Liver (tissue), 9 donors: Measurements from ENCODE around the gene NR4A3. TPM values are rescaled to one million over a fixed set of nuclear protein-coding genes. Genes with fewer than 3 reads are reported as not detected.

Source experiments
- DNase-seq: peaks from one replicate; pipeline ENCODE4 v3.0.0-alpha.2; 2017; ENCODE audit warnings: low spot score
- H3K27ac ChIP-seq, 2 donors: one replicate each; pipeline ENCODE4 v1.7.0; 2013; ENCODE audit warnings: inconsistent platforms in 2 of 2, low read length in 2 of 2, control low read depth in 1 of 2, low read depth in 1 of 2, mild to moderate bottlenecking in 1 of 2
- H3K27me3 ChIP-seq, 4 donors: one replicate each; pipeline versions ENCODE4 v1.6.1 to v1.7.0; 2013; ENCODE audit warnings: low read length in 3 of 4, inconsistent platforms in 1 of 4, mild to moderate bottlenecking in 1 of 4, moderate library complexity in 1 of 4; ENCODE audit not compliant: control insufficient read depth in 4 of 4, insufficient read depth in 4 of 4
- H3K36me3 ChIP-seq, 4 donors: one replicate each; pipeline versions ENCODE4 v1.6.1 to v1.7.0; 2013; ENCODE audit warnings: low read length in 3 of 4, mild to moderate bottlenecking in 3 of 4, low read depth in 1 of 4, moderate library complexity in 1 of 4; ENCODE audit not compliant: control insufficient read depth in 4 of 4, insufficient read depth in 3 of 4
- H3K4me1 ChIP-seq, 4 donors: one replicate each; pipeline versions ENCODE4 v1.6.1 to v1.7.0; 2013; ENCODE audit warnings: low read length in 3 of 4, mild to moderate bottlenecking in 3 of 4, moderate library complexity in 1 of 4; ENCODE audit not compliant: control insufficient read depth in 4 of 4, insufficient read depth in 4 of 4
- H3K4me3 ChIP-seq, 3 donors: one replicate each; pipeline versions ENCODE4 v1.6.1 to v1.7.0; 2013; ENCODE audit warnings: low read length in 3 of 3, control low read depth in 1 of 3, low read depth in 1 of 3, mild to moderate bottlenecking in 1 of 3
- H3K9ac ChIP-seq, 2 donors: one replicate each; pipeline ENCODE4 v1.7.0; 2013; ENCODE audit warnings: low read length in 2 of 2, mild to moderate bottlenecking in 2 of 2, moderate library complexity in 2 of 2, control low read depth in 1 of 2, low read depth in 1 of 2
- H3K9me3 ChIP-seq, 4 donors: one replicate each; pipeline versions ENCODE4 v1.6.1 to v1.7.0; 2013; ENCODE audit warnings: low read length in 3 of 4; ENCODE audit not compliant: control insufficient read depth in 4 of 4
- ATF3 ChIP-seq: IDR thresholded peaks from 2 replicates; pipeline ENCODE4 v1.6.1; 2016; ENCODE audit warnings: antibody characterized with exemption
- EGR1 ChIP-seq, 2 donors: IDR thresholded peaks; 2 replicates each; pipeline ENCODE4 v1.6.1; 2016 to 2018; ENCODE audit warnings: antibody characterized with exemption in 2 of 2, low read depth in 2 of 2
- FOXA1 ChIP-seq: IDR thresholded peaks from 2 replicates; pipeline ENCODE4 v1.6.1; 2016; ENCODE audit warnings: antibody characterized with exemption
- GABPA ChIP-seq, 2 donors: IDR thresholded peaks in 1 of 2; conservative IDR thresholded peaks in 1 of 2; 2 replicates each; pipeline ENCODE4 v1.6.1; 2016; ENCODE audit warnings: antibody characterized with exemption in 2 of 2, mild to moderate bottlenecking in 1 of 2, moderate library complexity in 1 of 2
- HNF4A ChIP-seq, 2 donors: conservative IDR thresholded peaks; 2 replicates each; pipeline ENCODE4 v1.6.1; 2016; ENCODE audit warnings: antibody characterized with exemption in 2 of 2, mild to moderate bottlenecking in 2 of 2
- HNF4G ChIP-seq: IDR thresholded peaks from 2 replicates; pipeline ENCODE4 v1.6.1; 2016; ENCODE audit warnings: antibody characterized with exemption
- JUND ChIP-seq, 2 donors: IDR thresholded peaks; 2 replicates each; pipeline ENCODE4 v1.6.1; 2016; ENCODE audit warnings: antibody characterized with exemption in 2 of 2
- MAX ChIP-seq: IDR thresholded peaks from 2 replicates; pipeline ENCODE4 v1.6.1; 2016; ENCODE audit warnings: antibody characterized with exemption
- NR2F2 ChIP-seq: IDR thresholded peaks from 2 replicates; pipeline ENCODE4 v1.6.1; 2016; ENCODE audit warnings: antibody characterized with exemption
- RAD21 ChIP-seq, 2 donors: IDR thresholded peaks; 2 replicates each; pipeline ENCODE4 v1.6.1; 2016; ENCODE audit warnings: antibody characterized with exemption in 2 of 2, mild to moderate bottlenecking in 2 of 2
- RXRA ChIP-seq, 2 donors: IDR thresholded peaks; 2 replicates each; pipeline ENCODE4 v1.6.1; 2017 to 2018; ENCODE audit warnings: antibody characterized with exemption in 2 of 2, mild to moderate bottlenecking in 1 of 2
- SP1 ChIP-seq: IDR thresholded peaks from 2 replicates; pipeline ENCODE4 v1.6.1; 2018; ENCODE audit warnings: antibody characterized with exemption, mild to moderate bottlenecking
- YY1 ChIP-seq: IDR thresholded peaks from 2 replicates; pipeline ENCODE4 v1.6.1; 2016; ENCODE audit warnings: antibody characterized with exemption, mild to moderate bottlenecking
- ZBTB33 ChIP-seq: IDR thresholded peaks from 2 replicates; pipeline ENCODE4 v1.6.1; 2016; ENCODE audit warnings: antibody characterized with exemption
- WGBS: extraction: QIAGEN DNeasy Blood & Tissue Kit; methylation state at CpG from one replicate; pipeline ENCODE4 v1.1.7; 2013; 5-methylcytosine and 5-hydroxymethylcytosine counted together
- polyA plus RNA-seq, 2 donors: library from polyadenylated mRNA; stranded (reverse) in 1 of 2; unstranded in 1 of 2; fragments of 200-250 nt in 1 of 2; fragments of >200 nt in 1 of 2; fragmentation: Nextera tagmentation in 1 of 2; extraction: Ambion mirVana in 1 of 2; gene quantifications; one replicate each; pipeline versions ENCODE4 v1.2.1 to v1.2.3, GENCODE V29; 2013 to 2015
- total RNA-seq, 2 donors: library from RNA; depleted of rRNA; stranded (reverse); fragments of >200 nt; gene quantifications; one replicate each; pipeline ENCODE4 v1.2.3, GENCODE V29; 2014
- TF ChIP-seq, protein P1 (sequence below): fragments of 150-350 bp; IDR thresholded peaks from 2 replicates; pipeline ENCODE4 v1.5.1; 2017; ENCODE audit warnings: improper control_type of control experiment, low read depth, low read length; ENCODE audit not compliant: missing input control
- donor health status: healthy.
- donor health status: healthy.
- donor health status: healthy.
- donor health status: healthy.
- donor health status: healthy.

Gene NR4A3
- total and polyA plus RNA-seq, 4 donors = 0.02 to 0.14 (median 0.09) TPM

- WGBS = 76% methylated on average over 4 of the region's 4 CpGs
- TF ChIP-seq ZBTB33 (no peak), RXRA (IDR thresholded peaks at IDR 0.05) (no peak), YY1 (no peak), NR2F2 (no peak), ATF3 (no peak), HNF4A (conservative IDR thresholded peaks at IDR 0.05) (no peak), GABPA (IDR thresholded peaks at IDR 0.05 in 1 of 2, conservative IDR thresholded peaks at IDR 0.05 in 1 of 2) (no peak), HNF4G (no peak), SP1 (no peak), RAD21 (IDR thresholded peaks at IDR 0.05) (no peak), EGR1 (IDR thresholded peaks at IDR 0.05; ENCODE audit: low read depth in 2 of 2) (no peak), JUND (IDR thresholded peaks at IDR 0.05) (no peak)
- Histone ChIP-seq H3K27me3 (no peaks in the 10 kb centered on the region), H3K4me1 (no peaks in the 10 kb centered on the region), H3K4me3 (no peak overlapping the region), H3K9ac (no peak overlapping the region), H3K9me3 (no peaks in the 10 kb centered on the region), H3K36me3 (no peaks in the 10 kb centered on the region), H3K27ac (no peak overlapping the region)
- DNase-seq = no peak
These were observed 23.4 kb downstream of the NR4A3 start for GRCh38 chr9:99845063-99845462.

- 86% methylated on average over 7 of the region's 7 CpGs for WGBS
These were observed 26.8 kb downstream of the NR4A3 start for GRCh38 chr9:99848447-99848846.

More at GRCh38 chr9:99848447-99848846, 26.8 kb downstream of the NR4A3 start:
- Histone ChIP-seq H3K27me3 (no peaks in the 10 kb centered on the region), H3K4me3 (no peak overlapping the region), H3K27ac (no peak overlapping the region), H3K9me3 (no peaks in the 10 kb centered on the region), H3K9ac (no peak overlapping the region), H3K36me3 (no peaks in the 10 kb centered on the region), H3K4me1 (no peaks in the 10 kb centered on the region)
- DNase-seq = no peak
- TF ChIP-seq ZBTB33 (no peak), MAX (no peak), FOXA1 (no peak), ATF3 (no peak), RXRA (IDR thresholded peaks at IDR 0.05) (no peak), SP1 (no peak), NR2F2 (no peak), RAD21 (IDR thresholded peaks at IDR 0.05) (no peak)
- TF ChIP-seq, protein P1, sequence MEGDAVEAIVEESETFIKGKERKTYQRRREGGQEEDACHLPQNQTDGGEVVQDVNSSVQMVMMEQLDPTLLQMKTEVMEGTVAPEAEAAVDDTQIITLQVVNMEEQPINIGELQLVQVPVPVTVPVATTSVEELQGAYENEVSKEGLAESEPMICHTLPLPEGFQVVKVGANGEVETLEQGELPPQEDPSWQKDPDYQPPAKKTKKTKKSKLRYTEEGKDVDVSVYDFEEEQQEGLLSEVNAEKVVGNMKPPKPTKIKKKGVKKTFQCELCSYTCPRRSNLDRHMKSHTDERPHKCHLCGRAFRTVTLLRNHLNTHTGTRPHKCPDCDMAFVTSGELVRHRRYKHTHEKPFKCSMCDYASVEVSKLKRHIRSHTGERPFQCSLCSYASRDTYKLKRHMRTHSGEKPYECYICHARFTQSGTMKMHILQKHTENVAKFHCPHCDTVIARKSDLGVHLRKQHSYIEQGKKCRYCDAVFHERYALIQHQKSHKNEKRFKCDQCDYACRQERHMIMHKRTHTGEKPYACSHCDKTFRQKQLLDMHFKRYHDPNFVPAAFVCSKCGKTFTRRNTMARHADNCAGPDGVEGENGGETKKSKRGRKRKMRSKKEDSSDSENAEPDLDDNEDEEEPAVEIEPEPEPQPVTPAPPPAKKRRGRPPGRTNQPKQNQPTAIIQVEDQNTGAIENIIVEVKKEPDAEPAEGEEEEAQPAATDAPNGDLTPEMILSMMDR = no peak
